Left lung (tissue), 10 donors: ENCODE results near the gene LCN12. TPM values are rescaled to one million over a fixed set of nuclear protein-coding genes. Genes with fewer than 3 reads are reported as not detected.

ENCODE experiments used
- ATAC-seq: fragments of 200-7000 bp; cut with Tn5 transposase; one replicate; pipeline ENCODE4 v1.9.1; 2020; ENCODE audit warnings: moderate library complexity
- DNase-seq, 4 donors: peaks; one replicate each; pipeline ENCODE4 v3.0.0-alpha.2; 2013 to 2020
- H3K27ac ChIP-seq, 2 donors: fragments of 200-600 bp; sonication (generic) in 1 of 2; one replicate each; pipeline versions ENCODE4 v1.5.0 to v1.8.0; 2020 to 2021
- H3K27me3 ChIP-seq, 2 donors: fragments of 200-600 bp; sonication (generic) in 1 of 2; one replicate each; pipeline versions ENCODE4 v1.5.0 to v1.8.0; 2020 to 2021
- H3K36me3 ChIP-seq, 2 donors: fragments of 200-600 bp; sonication (generic) in 1 of 2; one replicate each; pipeline versions ENCODE4 v1.5.0 to v1.8.0; 2020 to 2021
- H3K4me1 ChIP-seq, 2 donors: fragments of 200-600 bp; one replicate each; pipeline ENCODE4 v1.8.0; 2021
- H3K4me3 ChIP-seq, 2 donors: fragments of 200-600 bp; sonication (generic) in 1 of 2; one replicate each; pipeline versions ENCODE4 v1.5.0 to v1.8.0; 2020 to 2021; ENCODE audit warnings: mild to moderate bottlenecking in 1 of 2
- H3K9me3 ChIP-seq, 2 donors: fragments of 200-600 bp; sonication (generic) in 1 of 2; one replicate each; pipeline versions ENCODE4 v1.5.0 to v1.8.0; 2020 to 2021
- intact Hi-C, 2 donors: fragments of 100-400 bp; cut with DNase I; formaldehyde crosslinking; loops; one replicate each; pipeline versions ENCODE4 v1.11.2 to v1.14.2; 2022
- polyA plus RNA-seq, 6 donors: library from polyadenylated mRNA; unstranded; fragments of 120-200 nt; gene quantifications; one replicate each; pipeline ENCODE4 v1.2.1, GENCODE V29; 2013; ENCODE audit not compliant: insufficient read length in 6 of 6
- total RNA-seq, 2 donors: library from RNA; stranded (reverse); fragmentation: NEBNext Ultra II Directional; extraction: Animal tissue kit (Norgen Biotek cat#: 25700); gene quantifications; one replicate each; pipeline ENCODE4 v1.2.1, GENCODE V29; 2021
- TF ChIP-seq, protein P1 (sequence below), 2 donors: fragments of 200-600 bp; sonication (generic) in 1 of 2; IDR thresholded peaks; one replicate each; pipeline versions ENCODE4 v1.5.0 to v1.8.0; 2021; ENCODE audit warnings: antibody characterized with exemption in 2 of 2
- donor health status: DM: no; HTN: yes; CAD: no.
- donor health status: DM: no; HTN: no; CAD: no.

Gene LCN12
- total and polyA plus RNA-seq, 8 donors, result 2.1 to 28.0 (median 13.3) TPM

DNA sequence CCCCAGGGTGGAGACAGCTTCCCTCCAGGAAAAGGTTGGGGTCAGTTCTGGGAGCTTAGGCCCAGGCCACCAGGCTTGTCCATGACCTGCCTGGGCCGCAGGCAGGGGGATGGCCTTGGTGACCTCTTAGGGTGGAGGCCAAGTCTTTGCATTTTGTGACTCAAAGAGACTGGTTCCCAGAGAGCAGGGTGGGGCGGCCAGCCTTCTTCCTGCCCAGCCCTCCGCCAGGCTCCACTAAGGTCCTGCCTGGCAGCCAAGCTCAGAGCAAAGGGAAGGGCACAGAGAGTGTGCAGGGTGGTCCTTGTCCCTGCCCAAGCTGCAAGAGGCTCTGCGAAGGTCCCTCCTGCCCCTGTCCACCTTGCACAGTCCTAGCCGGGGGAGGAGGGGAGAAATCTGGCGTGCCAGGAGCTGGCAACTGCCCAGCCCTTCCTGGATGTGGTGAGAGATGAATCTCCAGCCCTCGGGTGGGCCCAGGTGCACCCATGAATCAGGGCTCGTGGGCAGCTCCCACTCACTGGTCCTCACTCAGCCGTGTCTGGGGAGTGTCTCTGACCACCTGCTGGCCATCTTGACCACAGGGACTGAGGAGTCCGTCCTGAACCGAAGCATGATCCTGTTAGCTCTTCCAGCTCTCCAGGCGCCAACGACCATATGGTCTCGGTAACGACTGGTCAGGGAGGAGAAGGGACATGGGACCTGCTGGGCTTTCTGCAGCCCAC, 22.9 kb downstream of the LCN12 start:
- H3K27me3 ChIP-seq, result peaks cover 0 to 30% of the 10 kb centered on the region in 2 donors
- DNase-seq (no peak), ATAC-seq (peak; percentile 4)
- TF ChIP-seq, protein P1, sequence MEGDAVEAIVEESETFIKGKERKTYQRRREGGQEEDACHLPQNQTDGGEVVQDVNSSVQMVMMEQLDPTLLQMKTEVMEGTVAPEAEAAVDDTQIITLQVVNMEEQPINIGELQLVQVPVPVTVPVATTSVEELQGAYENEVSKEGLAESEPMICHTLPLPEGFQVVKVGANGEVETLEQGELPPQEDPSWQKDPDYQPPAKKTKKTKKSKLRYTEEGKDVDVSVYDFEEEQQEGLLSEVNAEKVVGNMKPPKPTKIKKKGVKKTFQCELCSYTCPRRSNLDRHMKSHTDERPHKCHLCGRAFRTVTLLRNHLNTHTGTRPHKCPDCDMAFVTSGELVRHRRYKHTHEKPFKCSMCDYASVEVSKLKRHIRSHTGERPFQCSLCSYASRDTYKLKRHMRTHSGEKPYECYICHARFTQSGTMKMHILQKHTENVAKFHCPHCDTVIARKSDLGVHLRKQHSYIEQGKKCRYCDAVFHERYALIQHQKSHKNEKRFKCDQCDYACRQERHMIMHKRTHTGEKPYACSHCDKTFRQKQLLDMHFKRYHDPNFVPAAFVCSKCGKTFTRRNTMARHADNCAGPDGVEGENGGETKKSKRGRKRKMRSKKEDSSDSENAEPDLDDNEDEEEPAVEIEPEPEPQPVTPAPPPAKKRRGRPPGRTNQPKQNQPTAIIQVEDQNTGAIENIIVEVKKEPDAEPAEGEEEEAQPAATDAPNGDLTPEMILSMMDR (IDR thresholded peaks at IDR 0.05), result no peak
- H3K27ac ChIP-seq, result peak overlapping the region; percentile 59 to 63
- H3K4me1 ChIP-seq, result peaks cover 17 to 44% of the 10 kb centered on the region in 2 donors
- H3K4me3 ChIP-seq, result no peak overlapping the region
- no peaks in the 10 kb centered on the region for H3K36me3 ChIP-seq
- intact Hi-C loops, result no loop called here
- no peaks in the 10 kb centered on the region for H3K9me3 ChIP-seq

DNA sequence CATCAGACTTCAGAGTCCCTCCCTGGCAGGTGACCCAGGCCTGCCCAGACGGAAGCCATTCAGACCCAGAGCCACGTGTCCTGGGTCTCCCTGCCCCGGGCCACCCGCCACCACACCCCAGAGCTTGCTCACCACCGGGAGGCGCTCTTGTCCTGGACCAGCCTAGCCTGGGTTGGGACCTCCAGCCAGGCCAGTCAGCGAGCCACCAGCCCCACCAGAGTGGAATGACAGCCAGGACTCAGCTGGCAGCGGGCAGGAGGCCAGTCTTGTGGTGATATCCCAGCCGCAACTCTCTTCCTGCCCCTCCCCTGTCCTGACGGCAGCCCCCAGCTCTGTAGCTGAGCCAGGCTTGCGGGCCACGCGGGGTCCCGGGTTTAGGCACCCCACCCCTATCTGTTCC, 23.6 kb downstream of the LCN12 start:
- peaks cover 17 to 44% of the 10 kb centered on the region in 2 donors for H3K4me1 ChIP-seq
- no peak overlapping the region for H3K4me3 ChIP-seq
- TF ChIP-seq, protein P1 (IDR thresholded peaks at IDR 0.05), result peak in 1 of 2 donors; percentile 32
- no peaks in the 10 kb centered on the region for H3K36me3 ChIP-seq
- no peak for DNase-seq
- intact Hi-C loops, result no loop called here
- H3K27me3 ChIP-seq, result peaks cover 0 to 30% of the 10 kb centered on the region in 2 donors
- peak overlapping the region; percentile 59 to 63 for H3K27ac ChIP-seq
- ATAC-seq, result peak; percentile 4
- no peaks in the 10 kb centered on the region for H3K9me3 ChIP-seq

DNA sequence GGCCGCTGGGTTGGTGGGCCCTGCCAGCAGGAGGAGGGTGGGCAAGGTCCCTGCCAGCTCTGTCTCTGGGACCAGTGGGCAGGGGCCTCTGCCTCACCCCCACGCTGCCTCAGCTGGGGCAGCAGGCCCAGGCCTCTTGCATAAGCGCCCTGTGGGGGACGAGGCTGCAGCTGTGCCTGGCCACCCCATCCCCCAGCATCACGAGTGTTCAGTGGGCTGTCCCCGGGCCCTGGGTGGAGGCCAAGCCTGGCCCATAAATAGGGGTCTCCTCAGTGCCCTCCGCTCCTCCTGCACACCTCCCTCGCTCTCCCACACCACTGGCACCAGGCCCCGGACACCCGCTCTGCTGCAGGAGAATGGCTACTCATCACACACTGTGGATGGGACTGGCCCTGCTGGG, 25.1 kb downstream of the LCN12 start, which contains the start of gene PTGDS:
Gene PTGDS, plus strand, starts transcription at position 282 of the 400 bp plus-strand sequence. Its CDS starts 75 bp downstream, at position 357.
- peak; percentile 23 for ATAC-seq
- DNase-seq, result peak in 3 of 4 donors; percentile 58 to 82 (median 60)
- H3K27me3 ChIP-seq, result peaks cover 0 to 30% of the 10 kb centered on the region in 2 donors
- peaks cover 17 to 45% of the 10 kb centered on the region in 2 donors for H3K4me1 ChIP-seq
- TF ChIP-seq, protein P1 (IDR thresholded peaks at IDR 0.05), result no peak
- peak within 1 kb of the TSS; percentile 65 to 66 for H3K27ac ChIP-seq
- H3K36me3 ChIP-seq, result no peaks in the 10 kb centered on the region
- intact Hi-C loops, result no loop called here
- no peaks in the 10 kb centered on the region for H3K9me3 ChIP-seq
- H3K4me3 ChIP-seq, result peak within 1 kb of the TSS; percentile 31 to 40

DNA sequence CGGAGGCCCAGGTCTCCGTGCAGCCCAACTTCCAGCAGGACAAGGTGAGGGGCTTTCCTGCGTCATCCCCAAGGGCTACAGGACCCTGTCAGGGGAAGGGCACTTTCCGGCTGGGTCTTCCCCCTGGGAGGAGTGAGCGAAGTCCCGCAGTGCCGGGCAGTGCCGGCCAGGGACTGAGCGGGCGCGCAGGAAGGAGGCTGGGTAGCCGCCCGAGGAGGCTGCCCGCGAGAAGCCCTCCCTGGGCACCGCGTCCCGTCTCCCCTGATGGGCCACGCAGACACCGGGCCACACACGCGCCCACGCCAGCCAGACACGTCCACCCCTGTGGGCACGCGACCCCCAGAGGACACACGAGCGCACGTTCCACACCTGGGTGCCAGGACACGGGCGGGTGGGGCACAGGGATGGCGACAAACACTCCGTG, 25.6 kb downstream of the LCN12 start:
- DNase-seq, result no peak
- H3K9me3 ChIP-seq, result no peaks in the 10 kb centered on the region
- peak overlapping the region; percentile 65 to 66 for H3K27ac ChIP-seq
- intact Hi-C loops, result no loop called here
- H3K27me3 ChIP-seq, result peaks cover 0 to 34% of the 10 kb centered on the region in 2 donors
- peaks cover 17 to 50% of the 10 kb centered on the region in 2 donors for H3K4me1 ChIP-seq
- H3K4me3 ChIP-seq, result peak overlapping the region; percentile 31 to 40
- TF ChIP-seq, protein P1 (IDR thresholded peaks at IDR 0.05), result no peak
- ATAC-seq, result no peak
- no peaks in the 10 kb centered on the region for H3K36me3 ChIP-seq

DNA sequence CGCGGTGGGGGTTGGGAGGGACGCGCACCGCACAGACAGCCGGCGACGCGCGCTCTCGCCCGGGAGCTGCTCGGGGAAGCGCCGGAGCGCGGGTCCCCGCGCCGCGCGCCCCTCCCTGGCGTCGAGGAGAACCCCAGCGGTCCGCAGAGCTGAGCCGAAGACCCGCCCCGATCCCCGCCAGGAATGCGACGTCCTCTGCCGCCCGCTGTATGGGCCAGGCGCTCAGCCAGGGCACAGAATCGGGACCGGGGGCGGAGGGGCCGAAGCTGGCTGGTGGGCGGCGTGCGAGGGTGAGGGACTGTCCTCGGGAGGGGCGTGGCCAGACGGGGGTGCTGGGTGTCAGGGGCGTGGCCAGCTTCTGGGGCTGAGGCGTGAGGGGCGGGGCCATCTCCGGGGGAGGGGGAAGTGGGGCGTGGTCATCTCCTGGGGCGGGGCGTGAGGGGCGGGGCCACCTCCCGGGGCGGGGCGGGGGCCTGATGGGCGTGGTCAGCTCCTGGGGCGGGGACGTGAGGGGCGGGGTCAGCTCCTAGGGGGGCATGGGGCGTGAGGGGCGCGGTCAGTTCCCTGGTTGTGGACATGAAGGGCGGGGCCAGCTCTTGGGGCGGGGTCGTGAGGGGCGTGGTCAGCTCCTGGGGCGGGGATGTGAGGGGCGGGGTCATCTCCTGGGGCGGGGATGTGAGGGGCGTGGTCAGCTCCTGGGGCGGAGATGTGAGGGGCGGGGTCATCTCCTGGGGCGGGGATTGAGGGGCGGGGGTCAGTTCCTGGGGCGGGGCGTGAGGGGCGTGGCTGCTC, 26.2 kb downstream of the LCN12 start:
- peak overlapping the region; percentile 65 to 66 for H3K27ac ChIP-seq
- DNase-seq (peak in 3 of 4 donors; percentile 50 to 78 (median 68)), ATAC-seq (peak; percentile 60)
- H3K4me3 ChIP-seq, result peak overlapping the region; percentile 31 to 40
- intact Hi-C loops, result no loop called here
- H3K4me1 ChIP-seq, result peaks cover 17 to 50% of the 10 kb centered on the region in 2 donors
- H3K36me3 ChIP-seq, result no peaks in the 10 kb centered on the region
- H3K27me3 ChIP-seq, result peaks cover 0 to 39% of the 10 kb centered on the region in 2 donors
- TF ChIP-seq, protein P1 (IDR thresholded peaks at IDR 0.05), result no peak
- H3K9me3 ChIP-seq, result no peaks in the 10 kb centered on the region
